Measurements from ENCODE around the gene IGDCC3. TPM values are rescaled to one million over a fixed set of nuclear protein-coding genes. Genes with fewer than 3 reads are reported as not detected.

IGDCC3 gene
- total and polyA plus RNA-seq, 2 donors: 0.50 to 1.4 TPM

DNA sequence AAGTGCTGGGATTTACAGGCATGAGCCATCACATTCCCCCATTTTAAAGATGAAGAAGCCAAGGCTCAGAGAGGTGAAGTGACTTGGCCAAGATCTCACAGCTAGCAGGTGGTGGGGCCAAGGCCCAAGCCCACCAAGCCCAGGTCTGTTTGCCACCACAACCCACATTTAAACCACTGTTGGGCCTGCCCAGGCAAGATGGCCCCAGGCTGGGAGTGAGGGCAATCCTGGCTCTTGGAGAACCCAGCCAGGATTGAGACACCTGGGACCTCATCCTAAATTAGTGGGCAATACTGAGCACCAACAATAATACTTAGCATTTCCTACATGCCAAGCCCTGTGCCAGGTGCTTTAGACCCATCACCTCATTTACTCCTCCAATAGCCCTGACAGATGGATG, 6.9 kb downstream of the IGDCC3 start:
- H3K27me3 ChIP-seq (ENCODE audit: control insufficient read depth in 2 of 2, insufficient read depth in 1 of 2, low read length in 1 of 2): peaks cover 18 to 58% of the 10 kb centered on the region in 2 donors
- H3K36me3 ChIP-seq (ENCODE audit: control insufficient read depth in 2 of 2, insufficient read depth in 2 of 2, low read length in 1 of 2): no peaks in the 10 kb centered on the region
- no peak for DNase-seq (ENCODE audit: low read depth in 6 of 9, low spot score in 9 of 9)

DNA sequence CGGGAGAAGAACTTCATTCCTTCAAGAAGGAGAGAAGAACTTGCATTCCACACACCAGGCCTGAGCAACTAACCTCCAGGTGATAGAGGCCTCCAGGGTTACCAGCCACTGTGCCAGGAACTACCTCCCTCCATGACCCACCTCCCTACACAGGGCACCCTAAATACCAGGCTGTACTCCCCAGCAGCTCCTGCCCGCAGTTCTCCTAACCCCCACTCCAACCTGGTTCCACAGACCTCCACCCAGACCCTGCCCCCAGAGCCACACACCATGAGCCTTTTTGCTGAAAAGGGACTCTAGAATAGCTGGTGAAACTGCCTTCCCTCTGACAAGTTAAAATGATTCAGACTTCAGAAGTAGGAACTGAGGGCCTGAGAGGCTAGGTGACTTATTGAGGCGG, 8.2 kb downstream of the IGDCC3 start:
- H3K36me3 ChIP-seq (ENCODE audit: control insufficient read depth in 2 of 2, insufficient read depth in 2 of 2, low read length in 1 of 2): no peaks in the 10 kb centered on the region
- H3K27me3 ChIP-seq (ENCODE audit: control insufficient read depth in 2 of 2, insufficient read depth in 1 of 2, low read length in 1 of 2): peaks cover 7 to 50% of the 10 kb centered on the region in 2 donors
- no peak for DNase-seq (ENCODE audit: low read depth in 6 of 9, low spot score in 9 of 9)
- 93% methylated on average over 3 of the region's 3 CpGs for WGBS
- H3K4me3 ChIP-seq (ENCODE audit: low read length in 2 of 2): no peak overlapping the region
- H3K27ac ChIP-seq (ENCODE audit: low read depth in 1 of 2, low read length in 1 of 2): no peak overlapping the region
- no peaks in the 10 kb centered on the region for H3K9me3 ChIP-seq (ENCODE audit: control insufficient read depth in 2 of 2, insufficient read depth in 1 of 2, low read length in 1 of 2)
- peaks cover 0 to 14% of the 10 kb centered on the region in 2 donors for H3K4me1 ChIP-seq (ENCODE audit: control insufficient read depth in 2 of 2, insufficient read depth in 2 of 2, low read length in 2 of 2)

More for the DNA sequence above, 6.9 kb downstream of the IGDCC3 start:
- Histone ChIP-seq H3K4me1 (ENCODE audit: control insufficient read depth in 2 of 2, insufficient read depth in 2 of 2, low read length in 2 of 2) (peaks cover 0 to 11% of the 10 kb centered on the region in 2 donors), H3K27ac (ENCODE audit: low read depth in 1 of 2, low read length in 1 of 2) (no peak overlapping the region), H3K4me3 (ENCODE audit: low read length in 2 of 2) (no peak overlapping the region), H3K9me3 (ENCODE audit: control insufficient read depth in 2 of 2, insufficient read depth in 1 of 2, low read length in 1 of 2) (no peaks in the 10 kb centered on the region)

DNA sequence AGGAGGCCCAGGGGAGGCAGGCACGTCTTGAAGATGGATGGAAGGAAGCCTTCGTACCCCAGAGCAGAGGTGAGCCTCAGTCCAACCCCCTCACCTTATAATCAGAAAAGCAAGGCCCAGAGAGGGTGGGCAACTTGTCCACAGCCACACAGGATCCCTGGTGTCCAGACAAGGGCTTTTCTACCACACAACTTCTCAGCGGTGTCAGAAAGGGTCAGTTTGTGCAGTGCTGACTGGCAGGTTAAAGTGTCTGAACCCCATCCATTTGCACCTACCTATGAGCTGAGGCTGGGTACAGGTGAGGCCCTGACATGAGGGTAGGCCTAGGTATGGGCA, 8.6 kb downstream of the IGDCC3 start:
- Histone ChIP-seq H3K27ac (ENCODE audit: low read depth in 1 of 2, low read length in 1 of 2) (no peak overlapping the region), H3K36me3 (ENCODE audit: control insufficient read depth in 2 of 2, insufficient read depth in 2 of 2, low read length in 1 of 2) (no peaks in the 10 kb centered on the region), H3K9me3 (ENCODE audit: control insufficient read depth in 2 of 2, insufficient read depth in 1 of 2, low read length in 1 of 2) (no peaks in the 10 kb centered on the region), H3K4me3 (ENCODE audit: low read length in 2 of 2) (no peak overlapping the region), H3K4me1 (ENCODE audit: control insufficient read depth in 2 of 2, insufficient read depth in 2 of 2, low read length in 2 of 2) (peaks cover 0 to 14% of the 10 kb centered on the region in 2 donors), H3K27me3 (ENCODE audit: control insufficient read depth in 2 of 2, insufficient read depth in 1 of 2, low read length in 1 of 2) (peaks cover 7 to 51% of the 10 kb centered on the region in 2 donors)
- 90% methylated on average over 3 of the region's 3 CpGs for WGBS
- DNase-seq (ENCODE audit: low read depth in 6 of 9, low spot score in 9 of 9): no peak

DNA sequence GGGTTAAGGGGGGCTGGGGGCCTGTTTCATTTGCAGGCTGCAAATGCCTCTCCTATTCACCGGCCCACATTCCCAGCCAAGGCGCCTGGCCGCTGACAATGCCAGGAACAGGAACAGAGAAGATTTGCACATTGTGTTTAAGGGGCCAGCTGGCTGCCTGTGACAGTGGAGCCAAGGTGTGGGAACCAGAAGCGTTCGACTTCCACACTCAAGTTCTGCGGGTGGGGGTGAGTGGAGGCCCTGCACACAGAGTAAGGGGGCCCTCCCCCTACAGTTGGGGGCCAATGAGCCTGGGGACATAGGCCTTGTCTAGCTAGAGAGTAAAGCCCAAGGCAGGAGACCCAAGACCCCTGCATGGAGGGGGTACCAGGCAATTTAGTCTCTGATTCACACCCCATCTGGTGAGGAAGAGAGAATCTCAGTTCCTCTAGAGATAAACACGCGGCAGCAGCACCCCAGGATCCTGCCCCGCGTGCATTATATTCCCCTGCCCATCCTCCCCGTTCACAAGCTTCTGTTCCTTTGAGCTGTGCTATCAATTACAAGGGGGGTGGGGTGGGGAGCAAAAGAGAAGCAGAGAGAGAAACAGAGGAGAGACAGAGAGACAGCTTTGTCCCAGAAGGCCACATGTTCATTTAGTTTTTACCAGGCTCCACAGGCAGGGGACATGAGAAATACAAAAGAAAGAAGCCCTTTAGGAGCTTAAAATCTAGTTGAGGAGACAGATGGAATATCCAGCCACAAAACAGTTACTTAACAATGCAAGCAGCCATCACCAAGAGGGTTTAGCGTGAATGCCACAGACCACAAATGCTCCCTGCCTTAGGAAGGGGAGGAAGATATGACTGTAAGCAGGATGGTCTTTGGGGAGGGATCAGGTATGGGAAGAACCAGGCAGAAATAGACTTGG, 9.2 kb downstream of the IGDCC3 start:
- DNase-seq (ENCODE audit: low read depth in 6 of 9, low spot score in 9 of 9): no peak
- Histone ChIP-seq H3K9me3 (ENCODE audit: control insufficient read depth in 2 of 2, insufficient read depth in 1 of 2, low read length in 1 of 2) (no peaks in the 10 kb centered on the region), H3K4me3 (ENCODE audit: low read length in 2 of 2) (no peak overlapping the region), H3K36me3 (ENCODE audit: control insufficient read depth in 2 of 2, insufficient read depth in 2 of 2, low read length in 1 of 2) (no peaks in the 10 kb centered on the region), H3K4me1 (ENCODE audit: control insufficient read depth in 2 of 2, insufficient read depth in 2 of 2, low read length in 2 of 2) (peaks cover 0 to 14% of the 10 kb centered on the region in 2 donors), H3K27me3 (ENCODE audit: control insufficient read depth in 2 of 2, insufficient read depth in 1 of 2, low read length in 1 of 2) (peaks cover 4 to 49% of the 10 kb centered on the region in 2 donors), H3K27ac (ENCODE audit: low read depth in 1 of 2, low read length in 1 of 2) (peak overlapping the region in 1 of 2 donors; percentile 3)
- 85% methylated on average over 12 of the region's 12 CpGs for WGBS

DNA sequence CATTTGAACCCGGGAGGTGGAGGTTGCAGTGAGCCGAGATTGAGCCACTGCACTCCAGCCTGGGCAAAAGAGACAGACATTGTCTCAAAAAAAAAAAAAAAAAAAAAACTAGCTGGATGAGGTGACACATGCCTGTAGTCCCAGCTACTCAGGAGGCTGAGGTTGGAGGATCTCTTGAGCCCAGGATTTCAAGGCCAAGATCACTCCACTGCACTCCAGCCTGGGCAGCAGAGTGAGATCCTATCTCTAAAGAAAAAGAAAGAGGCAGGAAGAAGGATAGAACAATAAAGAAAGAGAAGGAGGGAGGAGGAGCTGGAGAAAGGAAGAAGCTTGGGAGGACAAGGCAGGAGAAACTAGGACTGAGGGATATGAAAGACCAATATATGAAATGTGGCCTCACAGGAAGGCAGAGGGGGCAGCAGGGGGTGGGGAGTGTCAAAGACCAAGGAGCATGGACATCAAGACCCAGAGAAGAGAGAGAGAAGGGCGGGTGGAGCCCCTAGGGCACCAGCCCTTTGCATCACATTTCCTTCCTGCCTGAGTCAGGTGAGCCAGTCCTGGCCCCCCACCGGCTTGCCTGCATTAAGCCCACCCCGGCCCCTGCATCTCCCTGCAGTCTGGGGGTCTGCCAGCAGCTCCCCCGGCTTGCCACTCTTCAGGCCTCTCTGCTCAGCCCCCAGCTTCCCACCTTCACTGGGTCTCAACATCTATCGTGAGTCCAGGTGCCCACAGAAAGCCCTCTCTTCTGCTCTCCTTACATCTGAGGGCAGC, 11.5 kb downstream of the IGDCC3 start:
- peaks cover 0 to 14% of the 10 kb centered on the region in 2 donors for H3K4me1 ChIP-seq (ENCODE audit: control insufficient read depth in 2 of 2, insufficient read depth in 2 of 2, low read length in 2 of 2)
- 88% methylated on average over 7 of the region's 7 CpGs for WGBS
- no peak overlapping the region for H3K4me3 ChIP-seq (ENCODE audit: low read length in 2 of 2)
- DNase-seq (ENCODE audit: low read depth in 6 of 9, low spot score in 9 of 9): no peak
- H3K27ac ChIP-seq (ENCODE audit: low read depth in 1 of 2, low read length in 1 of 2): no peak overlapping the region
- no peaks in the 10 kb centered on the region for H3K9me3 ChIP-seq (ENCODE audit: control insufficient read depth in 2 of 2, insufficient read depth in 1 of 2, low read length in 1 of 2)
- no peaks in the 10 kb centered on the region for H3K36me3 ChIP-seq (ENCODE audit: control insufficient read depth in 2 of 2, insufficient read depth in 2 of 2, low read length in 1 of 2)
- peaks cover 2 to 47% of the 10 kb centered on the region in 2 donors for H3K27me3 ChIP-seq (ENCODE audit: control insufficient read depth in 2 of 2, insufficient read depth in 1 of 2, low read length in 1 of 2)

DNA sequence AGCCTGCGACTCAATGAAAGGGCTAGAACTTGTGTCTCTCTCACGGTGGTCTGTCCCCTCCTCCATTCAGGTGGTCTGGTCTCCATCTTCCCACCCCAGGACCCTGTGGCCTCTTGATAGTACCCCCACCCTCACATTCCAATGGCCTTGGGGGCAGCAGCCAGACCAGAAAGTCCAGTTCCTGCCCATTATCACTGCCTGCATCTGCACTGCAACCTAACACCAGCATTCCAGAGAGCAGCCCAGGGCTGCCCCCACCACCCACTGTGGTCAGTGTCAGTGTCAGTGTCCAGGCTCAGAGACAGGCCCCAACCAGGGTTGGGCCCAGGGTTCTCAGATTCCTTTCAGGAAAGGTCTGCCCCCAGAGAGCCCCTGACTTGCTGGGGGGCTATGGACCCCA, 12.6 kb downstream of the IGDCC3 start:
- DNase-seq (ENCODE audit: low read depth in 6 of 9, low spot score in 9 of 9): no peak
- Histone ChIP-seq H3K36me3 (ENCODE audit: control insufficient read depth in 2 of 2, insufficient read depth in 2 of 2, low read length in 1 of 2) (no peaks in the 10 kb centered on the region), H3K4me3 (ENCODE audit: low read length in 2 of 2) (no peak overlapping the region), H3K27me3 (ENCODE audit: control insufficient read depth in 2 of 2, insufficient read depth in 1 of 2, low read length in 1 of 2) (peaks cover 2 to 51% of the 10 kb centered on the region in 2 donors), H3K27ac (ENCODE audit: low read depth in 1 of 2, low read length in 1 of 2) (no peak overlapping the region), H3K4me1 (ENCODE audit: control insufficient read depth in 2 of 2, insufficient read depth in 2 of 2, low read length in 2 of 2) (peaks cover 0 to 14% of the 10 kb centered on the region in 2 donors), H3K9me3 (ENCODE audit: control insufficient read depth in 2 of 2, insufficient read depth in 1 of 2, low read length in 1 of 2) (no peaks in the 10 kb centered on the region)
- 97% methylated on average over 2 of the region's 2 CpGs for WGBS

DNA sequence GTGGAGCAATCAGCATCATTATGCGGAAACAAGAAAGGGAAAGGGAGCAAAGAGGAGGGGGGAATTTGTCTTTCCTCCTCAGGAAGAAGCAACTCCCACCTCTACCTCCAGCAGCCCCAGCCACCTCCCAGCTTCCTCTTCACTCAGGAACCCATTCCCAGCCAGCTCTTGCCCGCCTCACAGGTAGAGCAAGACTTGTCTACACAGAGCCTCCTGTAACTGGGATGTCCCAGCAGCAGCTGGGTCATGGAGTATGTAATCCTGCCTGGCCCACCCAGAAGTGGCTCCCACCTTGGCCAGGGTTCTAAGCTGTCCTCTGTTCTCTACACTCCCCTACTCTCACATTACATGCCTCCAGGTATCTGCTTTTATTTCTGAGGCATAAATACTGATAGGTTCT, 14.0 kb downstream of the IGDCC3 start:
- peaks cover 0 to 10% of the 10 kb centered on the region in 2 donors for H3K4me1 ChIP-seq (ENCODE audit: control insufficient read depth in 2 of 2, insufficient read depth in 2 of 2, low read length in 2 of 2)
- H3K27ac ChIP-seq (ENCODE audit: low read depth in 1 of 2, low read length in 1 of 2): no peak overlapping the region
- H3K9me3 ChIP-seq (ENCODE audit: control insufficient read depth in 2 of 2, insufficient read depth in 1 of 2, low read length in 1 of 2): no peaks in the 10 kb centered on the region
- H3K27me3 ChIP-seq (ENCODE audit: control insufficient read depth in 2 of 2, insufficient read depth in 1 of 2, low read length in 1 of 2): peaks cover 2 to 56% of the 10 kb centered on the region in 2 donors
- DNase-seq (ENCODE audit: low read depth in 6 of 9, low spot score in 9 of 9): no peak
- H3K4me3 ChIP-seq (ENCODE audit: low read length in 2 of 2): no peak overlapping the region
- H3K36me3 ChIP-seq (ENCODE audit: control insufficient read depth in 2 of 2, insufficient read depth in 2 of 2, low read length in 1 of 2): no peaks in the 10 kb centered on the region
- 88% methylated on average over 2 of the region's 2 CpGs for WGBS

DNA sequence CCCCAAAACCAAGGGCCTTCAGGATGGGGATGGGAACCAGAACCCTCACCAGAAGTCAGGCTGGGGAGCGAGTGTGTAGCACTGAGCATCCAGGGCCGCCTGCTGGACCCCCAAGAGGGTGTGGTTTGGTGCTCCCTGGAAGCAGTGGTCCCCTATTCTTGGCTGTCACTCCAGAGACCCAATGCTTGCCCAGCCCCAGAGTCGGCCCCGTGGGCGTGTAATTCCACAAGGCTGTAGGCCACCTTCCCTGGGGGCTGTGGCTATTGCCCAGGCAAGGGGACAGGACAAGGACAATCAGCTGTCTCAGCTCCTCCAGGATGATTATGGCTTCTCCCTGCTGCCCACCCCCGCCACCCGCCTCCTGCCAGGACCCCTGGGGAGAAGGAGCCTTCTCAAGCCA, 14.5 kb downstream of the IGDCC3 start:
- no peak overlapping the region for H3K27ac ChIP-seq (ENCODE audit: low read depth in 1 of 2, low read length in 1 of 2)
- H3K36me3 ChIP-seq (ENCODE audit: control insufficient read depth in 2 of 2, insufficient read depth in 2 of 2, low read length in 1 of 2): no peaks in the 10 kb centered on the region
- 95% methylated on average over 7 of the region's 7 CpGs for WGBS
- no peak for DNase-seq (ENCODE audit: low read depth in 6 of 9, low spot score in 9 of 9)
- no peaks in the 10 kb centered on the region for H3K9me3 ChIP-seq (ENCODE audit: control insufficient read depth in 2 of 2, insufficient read depth in 1 of 2, low read length in 1 of 2)
- H3K4me3 ChIP-seq (ENCODE audit: low read length in 2 of 2): no peak overlapping the region
- H3K27me3 ChIP-seq (ENCODE audit: control insufficient read depth in 2 of 2, insufficient read depth in 1 of 2, low read length in 1 of 2): peaks cover 2 to 56% of the 10 kb centered on the region in 2 donors
- peaks cover 0 to 5% of the 10 kb centered on the region in 2 donors for H3K4me1 ChIP-seq (ENCODE audit: control insufficient read depth in 2 of 2, insufficient read depth in 2 of 2, low read length in 2 of 2)

DNA sequence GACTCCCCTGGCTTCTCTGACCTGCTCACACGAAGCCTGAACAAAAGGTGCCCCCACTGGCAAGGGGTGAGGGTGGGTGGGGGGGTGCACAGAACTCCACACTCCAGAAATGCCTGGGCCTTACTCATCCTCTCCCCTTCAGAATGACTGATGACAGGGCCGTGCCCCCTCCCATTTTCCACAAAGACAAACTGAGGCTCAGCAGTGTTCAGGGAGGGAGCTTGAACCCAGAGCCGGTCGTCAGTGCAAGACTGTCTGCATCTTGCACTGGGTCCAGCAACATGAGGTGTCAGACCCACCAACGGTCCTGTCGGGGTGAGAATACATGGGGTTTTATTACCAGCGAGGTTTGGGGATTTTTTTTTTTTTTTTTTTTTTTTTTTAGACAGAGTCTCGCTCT, 15.3 kb downstream of the IGDCC3 start:
- Histone ChIP-seq H3K27me3 (ENCODE audit: control insufficient read depth in 2 of 2, insufficient read depth in 1 of 2, low read length in 1 of 2) (peaks cover 2 to 64% of the 10 kb centered on the region in 2 donors), H3K36me3 (ENCODE audit: control insufficient read depth in 2 of 2, insufficient read depth in 2 of 2, low read length in 1 of 2) (no peaks in the 10 kb centered on the region), H3K9me3 (ENCODE audit: control insufficient read depth in 2 of 2, insufficient read depth in 1 of 2, low read length in 1 of 2) (no peaks in the 10 kb centered on the region), H3K27ac (ENCODE audit: low read depth in 1 of 2, low read length in 1 of 2) (no peak overlapping the region), H3K4me3 (ENCODE audit: low read length in 2 of 2) (no peak overlapping the region), H3K4me1 (ENCODE audit: control insufficient read depth in 2 of 2, insufficient read depth in 2 of 2, low read length in 2 of 2) (peaks cover 0 to 4% of the 10 kb centered on the region in 2 donors)
- DNase-seq (ENCODE audit: low read depth in 6 of 9, low spot score in 9 of 9): no peak
- 94% methylated on average over 8 of the region's 8 CpGs for WGBS

All from thymus (tissue), 11 donors.